ENCODE data around the gene SLC30A9.
A peak's percentile ranks its signal among the peaks of the same experiment; 100 is the strongest.

The SLC30A9 gene

DNA sequence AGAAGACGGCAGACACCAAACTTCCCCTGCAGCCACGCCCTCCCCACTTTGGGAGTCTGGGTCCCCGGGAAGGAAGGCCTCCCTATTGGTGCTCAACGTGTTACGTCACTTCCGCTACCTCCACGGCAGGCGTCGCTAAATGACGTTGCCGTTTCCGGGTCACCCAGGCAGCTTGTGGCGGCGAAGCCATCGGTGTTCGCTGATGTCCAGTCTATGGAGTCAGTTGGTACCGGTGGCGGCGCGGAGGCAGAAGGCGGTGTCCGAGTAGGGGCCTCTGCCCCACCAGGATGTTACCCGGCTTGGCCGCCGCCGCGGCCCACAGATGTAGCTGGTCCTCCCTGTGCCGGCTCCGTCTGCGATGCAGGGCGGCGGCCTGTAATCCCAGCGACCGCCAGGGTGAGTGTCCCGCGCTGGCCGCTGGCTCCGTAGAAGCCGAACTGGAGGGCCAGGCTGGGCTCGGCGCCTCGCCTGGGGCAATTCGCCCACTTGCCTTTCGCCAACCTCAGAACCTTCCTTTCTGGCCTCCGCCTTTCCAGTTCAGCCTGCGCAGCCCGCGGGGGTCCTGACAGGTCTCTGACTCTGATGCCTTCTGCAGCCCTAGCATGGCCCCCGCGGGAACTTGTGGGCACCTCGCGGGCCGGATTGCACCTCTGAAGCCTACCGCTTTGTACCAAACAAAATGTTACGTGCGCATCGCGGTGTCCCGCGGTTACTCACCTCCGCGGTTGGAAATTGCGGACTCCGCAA, at the start of gene SLC30A9:
SLC30A9 (plus strand) TSS at position 166 of the 747 bp plus-strand sequence; CDS start at position 288, 122 bp downstream.
- peak; percentile 76 to 81 for DNase-seq (ENCODE audit: low read depth in 2 of 2)

DNA sequence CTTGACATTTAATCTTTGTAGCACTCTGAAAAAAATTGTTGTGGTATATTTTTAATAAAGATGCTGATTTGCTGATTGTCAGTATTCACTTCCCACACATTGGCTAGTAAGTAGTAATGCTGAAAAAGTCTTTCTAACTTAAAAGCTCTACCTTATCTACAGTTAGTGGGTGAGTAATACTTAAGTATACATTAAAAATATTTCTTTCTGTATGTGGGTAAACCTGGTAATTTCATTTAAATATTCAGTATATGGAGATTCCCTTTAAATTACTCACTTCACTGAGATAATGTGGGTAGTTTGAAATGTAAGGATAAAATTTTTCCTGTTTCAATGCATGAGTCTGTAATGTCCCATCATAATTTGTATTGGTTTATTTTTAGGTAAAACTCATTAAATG, 49.5 kb upstream of the SLC30A9 start:
- DNase-seq (ENCODE audit: low read depth in 2 of 2), result no peak

DNA sequence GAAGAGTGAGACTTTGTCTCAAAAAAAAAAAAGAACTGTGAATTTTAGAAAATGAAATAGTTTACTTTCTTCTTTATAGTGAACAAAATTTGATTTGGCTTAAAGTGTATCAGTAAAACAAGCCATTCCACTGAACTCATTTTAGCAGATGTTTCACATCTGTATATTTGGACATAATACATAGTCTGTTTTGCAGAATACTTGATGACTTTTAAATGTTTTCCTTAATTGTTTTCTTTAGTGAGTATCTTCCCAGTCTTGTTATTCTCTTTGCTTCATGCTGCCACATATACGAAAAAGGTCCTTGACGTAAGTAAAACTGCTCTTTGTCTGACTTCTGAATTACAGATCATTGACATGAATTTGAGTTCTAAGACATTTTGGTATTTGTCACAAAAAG, 46.8 kb upstream of the SLC30A9 start:
- DNase-seq (ENCODE audit: low read depth in 2 of 2), result no peak

DNA sequence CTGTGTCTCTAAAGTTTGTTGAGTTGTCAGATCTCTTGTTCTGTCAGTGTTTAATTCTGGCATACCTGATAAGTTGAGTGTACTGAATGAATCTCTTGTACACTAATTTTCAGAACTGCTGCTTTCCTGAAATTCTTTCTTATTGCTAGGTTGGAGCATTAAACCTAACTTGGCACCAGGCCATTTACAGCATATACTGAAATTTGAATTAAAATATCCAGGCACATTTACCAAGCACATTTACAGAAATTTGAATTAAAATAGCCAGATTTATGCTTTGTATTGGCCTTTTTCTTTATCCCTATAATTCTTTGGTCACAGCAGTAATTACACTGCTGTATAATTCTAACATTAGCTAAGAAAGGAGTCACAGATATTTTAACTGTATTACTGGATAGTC, 46.2 kb upstream of the SLC30A9 start:
- DNase-seq (ENCODE audit: low read depth in 2 of 2), result no peak

DNA sequence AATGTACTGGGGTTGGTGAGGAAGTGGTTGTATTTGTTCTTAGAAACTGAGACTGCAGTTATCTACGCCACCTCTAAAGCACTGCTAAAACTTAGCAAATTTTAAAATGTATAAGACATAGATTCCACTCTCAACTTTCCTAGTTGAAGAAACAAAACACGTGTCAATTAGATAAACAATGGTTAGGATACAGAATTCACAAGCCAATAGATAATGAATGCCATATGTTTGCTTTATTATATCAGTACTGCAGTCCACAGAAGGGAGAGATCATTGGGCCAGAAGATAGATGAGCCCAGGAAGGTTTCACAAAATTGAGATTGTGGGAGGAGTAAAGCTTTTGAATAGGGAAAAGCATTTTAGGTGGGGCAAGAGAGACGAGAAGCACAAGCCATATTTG, 40.8 kb upstream of the SLC30A9 start:
- peak in 1 of 2 experiments; percentile 9 for DNase-seq (ENCODE audit: low read depth in 2 of 2)

DNA sequence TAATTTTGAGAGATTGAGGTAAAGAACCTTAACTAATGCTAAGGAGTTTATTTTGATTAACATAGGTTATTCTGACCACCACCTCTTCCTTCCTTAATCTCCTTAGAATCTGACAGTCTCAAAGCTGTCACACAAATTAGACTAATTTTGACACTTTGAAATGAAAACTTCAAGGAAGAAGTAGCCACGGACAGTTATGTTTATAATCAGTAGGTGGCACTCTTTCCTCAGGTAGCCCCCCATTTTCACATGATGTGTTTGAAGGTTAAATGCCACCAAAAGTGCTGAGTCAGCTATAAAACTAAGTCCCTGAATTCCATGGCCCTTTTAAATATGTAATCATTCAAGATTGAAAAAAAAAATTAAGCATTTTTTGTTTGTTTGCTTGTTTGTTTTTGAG, 32.7 kb upstream of the SLC30A9 start:
- DNase-seq (ENCODE audit: low read depth in 2 of 2), result no peak

DNA sequence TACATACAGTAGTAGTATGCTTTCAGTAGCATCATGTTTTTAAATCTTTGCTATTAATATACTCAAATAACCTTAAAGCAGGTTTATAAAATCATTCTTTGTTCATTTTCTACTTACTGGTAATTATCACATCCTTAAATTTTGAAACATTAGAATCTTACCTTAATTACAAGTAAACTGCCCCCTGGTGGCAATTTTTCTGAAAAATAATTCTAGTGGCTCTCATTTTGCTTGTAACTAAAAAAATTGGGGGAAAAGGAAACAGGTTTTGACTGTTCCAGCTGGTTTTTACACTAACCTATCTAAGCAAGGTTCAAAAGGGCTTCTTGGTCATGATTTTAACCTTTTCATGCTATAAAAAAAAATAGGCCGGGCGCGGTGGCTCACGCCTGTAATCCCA, 27.2 kb upstream of the SLC30A9 start:
- DNase-seq (ENCODE audit: low read depth in 2 of 2), result no peak

DNA sequence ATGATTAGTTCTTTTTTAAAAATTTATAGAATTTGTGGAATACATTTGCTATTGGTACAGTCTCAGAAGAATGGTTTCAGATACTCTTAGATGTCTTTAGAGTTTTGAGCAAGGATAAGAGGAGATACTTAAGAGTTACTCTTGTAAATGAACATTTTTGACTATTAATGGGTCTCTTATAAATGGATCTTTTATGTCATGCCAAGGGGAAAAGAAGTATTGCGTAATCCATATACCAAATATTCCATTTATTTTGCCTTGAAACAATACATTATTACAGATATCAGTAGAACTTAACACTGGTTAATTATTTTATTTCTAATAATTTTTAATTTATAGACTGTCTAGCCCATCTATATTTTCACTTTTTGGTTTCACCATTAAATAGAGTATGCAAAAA, 25.9 kb upstream of the SLC30A9 start:
- no peak for DNase-seq (ENCODE audit: low read depth in 2 of 2)

DNA sequence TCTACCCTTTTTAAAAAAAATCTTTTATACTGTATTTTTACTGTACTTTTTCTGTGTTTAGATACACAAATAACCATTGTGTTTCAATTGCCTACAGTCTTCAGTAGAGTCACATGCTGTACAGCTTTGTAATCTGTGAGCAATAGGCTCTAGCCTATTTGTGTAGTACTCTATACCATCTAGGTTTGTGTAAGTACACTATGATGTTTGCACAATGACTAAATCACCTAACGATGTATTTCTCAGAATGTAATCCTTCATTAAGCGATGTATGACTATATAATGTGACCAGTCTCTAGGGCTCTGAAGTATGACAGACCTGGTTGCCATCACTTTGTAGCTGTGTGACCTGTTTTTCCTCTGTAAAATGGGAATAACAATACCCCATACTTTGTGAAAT, 22.9 kb upstream of the SLC30A9 start:
- no peak for DNase-seq (ENCODE audit: low read depth in 2 of 2)

DNA sequence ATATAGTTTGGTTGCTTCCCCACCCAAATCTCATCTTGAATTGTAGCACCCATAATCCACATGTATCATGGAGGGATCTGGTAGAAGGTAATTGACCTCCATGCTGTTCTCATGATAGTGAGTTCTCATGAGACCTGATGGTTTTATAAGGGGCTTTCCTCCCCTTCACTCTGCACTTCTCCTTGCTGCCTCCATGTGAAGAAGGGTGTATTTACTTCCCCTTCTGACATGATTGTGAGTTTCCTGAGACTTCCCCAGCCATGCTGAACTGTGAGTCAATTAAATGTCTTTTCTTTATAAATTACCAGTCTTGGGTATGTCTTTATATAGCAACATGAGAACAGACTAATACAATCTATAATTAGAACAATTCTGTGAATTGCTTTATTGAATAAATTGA, 20.7 kb upstream of the SLC30A9 start:
- no peak for DNase-seq (ENCODE audit: low read depth in 2 of 2)

DNA sequence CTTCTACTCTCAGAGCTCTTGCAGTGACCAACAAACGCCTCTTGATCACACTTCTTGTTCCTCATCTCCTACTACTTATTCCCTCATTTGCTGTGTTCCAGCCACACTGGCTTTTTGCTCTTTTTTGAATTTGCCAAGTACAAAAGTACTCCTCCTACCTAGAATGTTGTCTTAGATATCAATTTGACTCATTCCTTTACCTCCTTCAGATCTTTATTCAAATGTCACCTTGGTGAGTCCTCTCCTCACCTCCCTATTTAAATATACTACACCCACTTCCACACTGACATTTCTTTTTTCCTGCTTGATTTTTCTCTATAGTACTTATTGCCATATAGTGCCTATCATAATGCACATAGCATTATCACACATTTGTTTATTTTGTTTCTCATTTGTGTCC, 15.0 kb upstream of the SLC30A9 start:
- no peak for DNase-seq (ENCODE audit: low read depth in 2 of 2)

DNA sequence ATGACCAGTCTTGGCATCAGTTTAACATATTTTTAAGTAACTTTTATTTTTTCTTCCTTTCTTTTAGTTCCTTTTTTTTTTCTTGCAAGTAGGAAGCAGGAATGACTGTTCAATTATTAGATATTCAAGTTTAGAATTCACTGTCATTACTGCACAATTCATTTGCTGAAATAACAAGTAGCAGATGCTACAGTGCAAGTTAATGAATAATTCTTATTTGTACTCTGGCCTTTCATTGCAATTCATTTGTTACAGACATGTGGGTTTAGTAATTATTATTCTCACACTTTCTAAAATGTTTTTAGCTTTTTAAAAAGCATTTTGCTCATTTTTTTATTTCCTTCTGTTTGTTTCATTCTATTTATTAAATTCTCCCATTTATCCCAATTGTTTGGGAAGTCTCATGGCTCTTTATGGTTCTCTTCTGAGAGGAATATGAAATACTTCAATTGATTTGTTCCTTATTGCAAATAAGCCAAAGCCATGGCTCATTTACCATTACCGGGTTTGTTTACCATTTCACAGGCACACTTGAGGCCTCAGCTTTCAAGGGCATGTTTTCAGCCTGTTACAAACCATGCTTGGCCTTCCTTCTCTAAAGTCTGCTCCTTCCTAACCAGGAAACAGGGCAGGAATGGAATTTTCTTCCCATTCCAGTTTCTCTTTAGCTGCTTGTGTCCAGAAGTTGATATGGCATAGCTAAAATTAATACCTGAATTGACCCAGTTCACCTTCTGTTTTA, 13.4 kb upstream of the SLC30A9 start:
- no peak for DNase-seq (ENCODE audit: low read depth in 2 of 2)

DNA sequence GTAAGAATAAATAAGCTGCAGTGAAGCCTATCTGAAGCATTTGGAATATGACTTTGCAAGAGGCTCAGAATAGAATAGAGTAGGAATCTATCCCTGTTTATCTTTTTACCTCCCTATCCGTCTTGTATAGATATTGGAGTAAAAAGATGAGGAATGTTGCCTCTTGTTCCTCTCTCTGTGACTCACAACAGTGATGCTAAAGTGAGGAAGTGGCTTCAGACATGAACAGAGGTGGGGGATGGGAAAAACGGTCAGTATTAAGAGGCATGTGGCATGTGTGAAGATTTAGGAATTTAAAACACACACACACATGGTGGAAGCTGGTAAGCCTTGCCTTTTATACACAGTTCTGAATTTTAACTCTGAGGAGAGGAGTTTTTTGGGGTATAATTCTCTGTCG, 12.6 kb upstream of the SLC30A9 start:
- DNase-seq (ENCODE audit: low read depth in 2 of 2), result peak; percentile 16 to 21

DNA sequence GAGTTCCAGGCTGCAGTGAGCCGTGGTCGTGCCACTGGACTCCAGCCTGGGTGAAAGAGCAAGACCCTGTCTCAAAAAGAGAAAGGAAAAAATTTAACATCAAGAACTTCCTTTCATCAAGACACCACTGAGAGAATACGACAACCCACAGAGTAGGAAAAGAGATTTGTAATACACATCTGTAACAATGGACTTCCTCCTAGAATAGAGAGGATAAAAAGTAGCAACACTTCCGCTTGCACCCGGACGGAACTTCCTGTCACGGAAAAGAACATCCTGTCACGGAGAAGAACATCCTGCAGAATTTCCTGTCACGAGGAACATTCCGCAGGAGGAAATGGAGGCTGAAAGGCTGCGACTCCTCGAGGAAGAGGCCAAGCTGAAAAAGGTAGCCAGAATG, 8.9 kb upstream of the SLC30A9 start, which contains the start of gene DCAF4L1:
DCAF4L1 (plus strand) TSS at position 301 of the 400 bp plus-strand sequence; CDS start at position 338, 37 bp downstream.
- DNase-seq (ENCODE audit: low read depth in 2 of 2), result no peak

DNA sequence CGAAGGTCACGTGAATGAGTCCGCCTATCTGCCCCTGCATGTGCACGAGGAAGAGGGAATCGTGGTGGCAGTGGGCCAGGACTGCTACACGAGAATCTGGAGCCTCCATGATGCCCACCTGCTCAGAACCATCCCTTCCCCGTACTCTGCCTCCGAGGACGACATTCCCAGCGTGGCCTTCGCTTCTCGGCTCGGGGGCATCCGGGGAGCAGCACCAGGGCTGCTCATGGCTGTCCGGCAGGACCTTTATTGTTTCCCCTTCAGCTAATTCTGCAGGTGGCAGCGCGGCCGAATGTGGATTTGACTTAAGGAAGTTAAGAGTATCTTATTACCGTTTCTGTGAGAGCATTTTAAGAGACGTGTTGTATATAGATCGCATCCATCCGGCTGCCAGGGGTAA, 7.6 kb upstream of the SLC30A9 start:
- DNase-seq (ENCODE audit: low read depth in 2 of 2), result no peak

DNA sequence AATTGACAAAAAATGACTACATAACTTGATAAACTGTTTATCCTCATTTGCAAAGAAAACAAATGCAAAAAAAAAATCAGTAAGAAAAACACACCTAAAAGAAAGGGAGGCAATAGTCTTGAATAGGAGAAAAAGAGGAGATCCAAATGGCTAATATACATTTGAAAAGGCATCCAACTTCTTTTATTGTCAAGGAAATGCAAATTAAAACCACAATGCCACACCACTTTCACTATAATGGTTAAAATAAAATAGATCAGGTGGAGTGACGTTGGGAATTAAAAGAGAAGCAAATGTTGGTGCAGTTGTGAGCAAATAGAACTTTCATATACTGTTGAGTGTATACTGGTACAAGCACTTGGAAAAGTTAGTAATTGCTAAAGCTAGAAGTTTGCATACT, 5.2 kb upstream of the SLC30A9 start:
- no peak for DNase-seq (ENCODE audit: low read depth in 2 of 2)

DNA sequence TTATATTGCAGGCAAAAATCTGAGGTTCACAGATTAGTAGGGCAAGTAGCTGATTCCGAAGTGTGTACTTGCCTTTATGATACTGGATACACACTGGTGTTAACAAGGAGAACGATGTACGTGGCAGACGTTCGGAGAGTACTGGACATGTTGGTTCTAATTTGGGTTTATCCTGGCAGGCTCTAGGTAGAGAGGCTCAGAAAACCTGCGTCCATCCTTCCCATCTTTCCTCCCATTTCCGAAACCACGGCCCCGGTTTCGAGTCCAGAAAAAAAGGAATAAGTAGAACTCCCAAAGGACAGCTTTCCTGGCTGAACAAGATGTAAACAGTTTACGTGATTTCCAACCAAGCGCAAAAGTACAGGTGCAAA, 351 bp upstream of the SLC30A9 start:
- DNase-seq (ENCODE audit: low read depth in 2 of 2), result no peak

DNA sequence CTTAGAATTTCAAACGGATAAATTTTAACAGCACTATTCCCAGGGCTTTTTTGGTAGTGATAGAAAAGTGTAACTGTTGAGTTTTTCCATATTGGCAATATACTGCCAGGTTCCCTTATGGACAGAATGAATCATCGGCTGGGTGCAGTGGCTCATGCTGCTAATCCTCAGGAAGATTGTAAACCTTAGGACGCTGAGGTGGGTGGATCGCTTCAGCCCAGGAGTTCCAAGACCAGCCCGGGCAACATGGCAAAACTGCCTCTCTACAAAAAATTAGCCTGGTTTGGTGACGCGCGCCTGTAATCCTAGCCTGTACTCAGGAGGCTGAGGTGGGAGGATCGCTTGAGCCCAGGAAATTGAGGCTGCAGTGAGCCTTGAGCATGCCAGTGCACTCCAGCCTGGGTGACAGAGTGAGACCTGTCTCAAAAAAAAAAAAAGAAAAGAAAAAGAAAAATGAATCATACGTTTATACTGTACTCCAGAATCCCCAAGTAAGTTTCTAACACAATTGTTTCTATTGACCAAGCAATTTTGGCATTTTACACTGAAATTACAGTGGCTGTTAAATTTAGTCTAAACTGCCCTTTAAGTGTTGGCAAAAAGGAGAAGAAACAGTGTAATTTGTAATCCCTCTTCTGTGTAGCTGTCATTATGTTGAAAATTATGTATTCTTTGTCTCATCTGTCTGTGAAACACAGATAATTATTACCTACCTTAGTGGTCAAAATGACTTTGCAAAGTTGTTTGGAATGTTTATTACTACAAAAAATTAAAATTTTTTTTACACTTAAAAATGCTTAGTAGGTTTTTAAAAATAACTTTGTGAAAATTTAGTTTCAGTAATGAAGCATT, 1.8 kb downstream of the SLC30A9 start:
- DNase-seq (ENCODE audit: low read depth in 2 of 2), result no peak

DNA sequence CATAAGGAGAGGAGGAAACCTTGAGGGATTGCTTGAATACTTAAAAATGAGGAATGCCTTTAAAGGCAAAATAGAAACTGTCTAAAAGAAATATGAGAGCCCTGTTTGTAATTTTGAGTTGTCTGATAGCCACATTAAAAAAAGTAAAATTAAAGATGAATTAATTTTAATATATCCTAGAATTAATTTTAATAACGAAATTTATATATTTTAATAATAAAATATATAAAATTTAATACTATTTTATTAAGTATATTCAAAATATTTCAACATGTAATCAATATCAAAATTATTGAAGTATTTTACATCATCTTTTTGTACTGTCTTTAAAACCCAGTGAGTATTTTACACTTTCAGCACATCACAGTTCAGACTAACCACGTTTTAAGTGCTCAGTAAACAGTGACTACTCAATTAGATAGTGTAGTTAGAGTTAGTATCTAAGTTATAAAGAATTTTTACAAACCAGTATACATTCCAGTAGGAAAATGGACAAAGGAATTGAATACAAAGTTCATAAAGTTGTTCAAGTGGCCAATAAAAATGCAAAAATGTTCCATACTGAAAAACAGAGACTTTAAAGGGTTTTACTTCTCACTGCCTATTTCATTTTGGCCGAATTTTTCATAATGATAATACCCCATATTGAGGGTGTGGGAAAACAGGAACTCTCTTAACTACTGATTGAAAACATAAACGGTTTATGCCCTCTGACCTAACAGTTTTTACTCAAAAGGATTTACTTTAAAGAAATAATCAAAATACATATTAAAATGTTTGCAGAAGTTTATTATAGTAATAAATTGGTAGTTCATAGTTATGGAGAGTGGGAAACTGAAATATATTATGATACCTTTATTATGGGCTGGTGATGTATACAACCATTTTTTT, 2.9 kb downstream of the SLC30A9 start:
- DNase-seq (ENCODE audit: low read depth in 2 of 2), result no peak

DNA sequence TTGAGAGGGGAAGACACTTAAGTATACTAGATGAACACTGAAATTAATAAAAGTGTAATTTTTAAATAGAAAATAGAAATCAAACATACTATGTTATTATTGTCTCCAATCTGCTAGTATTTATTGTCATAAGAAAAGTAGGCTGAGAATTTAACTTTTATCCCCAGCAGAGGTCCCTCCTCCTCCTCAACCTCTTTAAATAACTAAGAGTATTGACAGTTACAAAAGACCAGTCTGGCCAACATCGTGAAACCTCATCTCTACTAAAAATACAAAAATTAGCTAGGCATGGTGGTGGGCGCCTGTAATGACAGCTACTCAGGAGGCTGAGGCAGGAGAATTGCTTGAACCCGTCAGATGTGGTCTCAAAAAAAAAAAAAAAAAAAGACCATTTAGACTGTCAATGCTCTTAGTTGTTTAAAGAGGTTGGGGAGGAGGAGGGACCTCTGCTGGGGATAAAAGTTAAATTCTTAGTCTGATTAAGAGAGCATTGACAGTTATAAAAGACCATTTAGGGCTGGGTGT, 4.2 kb downstream of the SLC30A9 start:
- DNase-seq (ENCODE audit: low read depth in 2 of 2), result no peak

DNA sequence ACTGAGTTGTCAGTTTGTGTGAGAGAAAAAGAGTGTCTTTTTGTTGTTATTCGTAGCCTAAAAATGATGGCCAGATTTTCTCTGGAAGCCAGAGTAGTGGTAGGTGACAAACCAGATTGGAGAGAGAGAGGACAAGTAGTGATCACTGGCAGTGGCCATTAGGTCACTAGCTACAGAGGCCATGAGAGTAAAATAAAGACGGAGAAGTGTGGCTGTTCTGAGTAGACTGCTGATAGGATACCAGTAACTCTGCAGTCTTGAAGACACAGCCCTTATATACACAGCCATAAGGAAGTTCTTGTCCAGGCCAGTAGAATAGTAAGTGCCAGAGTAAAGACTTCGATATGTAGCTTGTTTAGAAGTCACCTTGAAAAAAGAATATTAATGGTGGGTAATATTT, 7.7 kb downstream of the SLC30A9 start:
- no peak for DNase-seq (ENCODE audit: low read depth in 2 of 2)
